Spleen (tissue), 11 donors: ENCODE data around the gene PHACTR1. TPM values are rescaled to one million over a fixed set of nuclear protein-coding genes. Genes with fewer than 3 reads are reported as not detected.

Source experiments
- DNase-seq: peaks from one replicate; pipeline ENCODE4 v3.0.0-alpha.2; 2020
- H3K27ac ChIP-seq, 8 donors: fragments of 200-600 bp; sonication (generic) in 7 of 8; 1 replicate in 4 of 8; 2 replicates in 4 of 8; pipeline versions ENCODE4 v1.5.0 to v1.8.0; 2016 to 2021; ENCODE audit warnings: inconsistent platforms in 4 of 8, mild to moderate bottlenecking in 4 of 8, moderate library complexity in 1 of 8
- H3K27me3 ChIP-seq, 7 donors: fragments of 200-600 bp; sonication (generic) in 6 of 7; replicated peaks in 1 of 7; 1 replicate in 4 of 7; 2 replicates in 3 of 7; pipeline versions ENCODE4 v1.5.0 to v1.8.0; 2016 to 2021; ENCODE audit warnings: inconsistent platforms in 3 of 7, mild to moderate bottlenecking in 1 of 7
- H3K36me3 ChIP-seq, 6 donors: fragments of 200-600 bp; sonication (generic) in 5 of 6; 1 replicate in 4 of 6; 2 replicates in 2 of 6; pipeline versions ENCODE4 v1.5.0 to v1.8.0; 2016 to 2021; ENCODE audit warnings: inconsistent platforms in 2 of 6
- H3K4me1 ChIP-seq, 6 donors: fragments of 200-600 bp; sonication (generic) in 5 of 6; 1 replicate in 3 of 6; 2 replicates in 3 of 6; pipeline versions ENCODE4 v1.5.0 to v1.8.0; 2016 to 2021; ENCODE audit warnings: inconsistent platforms in 3 of 6
- H3K4me3 ChIP-seq, 8 donors: fragments of 200-600 bp; sonication (generic) in 7 of 8; 1 replicate in 4 of 8; 2 replicates in 4 of 8; pipeline versions ENCODE4 v1.5.0 to v1.8.0; 2016 to 2021; ENCODE audit warnings: inconsistent platforms in 4 of 8, mild to moderate bottlenecking in 4 of 8, moderate library complexity in 2 of 8
- H3K9me3 ChIP-seq, 8 donors: fragments of 200-600 bp; sonication (generic) in 7 of 8; 1 replicate in 4 of 8; 2 replicates in 4 of 8; pipeline versions ENCODE4 v1.5.0 to v1.8.0; 2016 to 2021; ENCODE audit warnings: inconsistent platforms in 4 of 8
- CTCF ChIP-seq, 11 experiments: fragments of 200-600 bp in 7 of 11; fragments of 450-650 bp in 4 of 11; sonication (generic) in 4 of 11; IDR thresholded peaks in 8 of 11; conservative IDR thresholded peaks in 3 of 11; 1 replicate in 7 of 11; 2 replicates in 4 of 11; pipeline versions ENCODE4 v1.4.0 to v1.8.0; 2016 to 2021; ENCODE audit warnings: antibody characterized with exemption in 11 of 11, inconsistent platforms in 4 of 11, mild to moderate bottlenecking in 1 of 11
- POLR2A ChIP-seq, 3 donors: fragments of 450-650 bp; IDR thresholded peaks; one replicate each; pipeline ENCODE4 v1.5.1; 2017; ENCODE audit warnings: antibody characterized with exemption in 3 of 3, mild to moderate bottlenecking in 1 of 3
- POLR2AphosphoS5 ChIP-seq, 3 donors: sonication (generic); formaldehyde crosslinking; IDR thresholded peaks; one replicate each; pipeline ENCODE4 v1.5.1; 2017; ENCODE audit warnings: antibody characterized with exemption in 3 of 3
- WGBS, 5 donors: extraction: QIAGEN DNeasy Blood & Tissue Kit in 3 of 5; methylation state at CpG; one replicate each; pipeline versions ENCODE4 v1.1.5 to v1.1.7; 2013 to 2018; 5-methylcytosine and 5-hydroxymethylcytosine counted together
- intact Hi-C: fragments of 100-400 bp; cut with DNase I; formaldehyde crosslinking; loops from one replicate; pipeline ENCODE4 v1.15.0; 2023; ENCODE audit warnings: low total_unique reads
- polyA plus RNA-seq, 3 donors: library from polyadenylated mRNA; stranded (reverse); fragments of 200-250 nt; gene quantifications; one replicate each; pipeline ENCODE4 v1.2.1, GENCODE V29; 2013
- total RNA-seq, 7 donors: library from RNA; depleted of rRNA in 3 of 7; stranded (reverse); fragments of >200 nt in 3 of 7; fragmentation: NEBNext Ultra II Directional in 4 of 7; extraction: Animal tissue kit (Norgen Biotek cat#: 25700) in 4 of 7; gene quantifications; one replicate each; pipeline versions ENCODE4 v1.1.0 to v1.2.1, GENCODE V29; 2016 to 2021
- donor health status: healthy with polysubstance abuse.
- donor health status: DM: no; HTN: no; CAD: no; lungs with moderate emphysema.
- donor health status: DM: no; HTN: no; CAD: no.
- donor health status: Bipolar disorder and iron deficiency.
- donor health status: healthy.
- donor health status: DM: no; HTN: no; CAD: no.
- donor health status: DM: yes; HTN: yes; CAD: no.

Gene PHACTR1
- total and polyA plus RNA-seq, 10 donors = 8.5 to 45.3 (median 30.8) TPM

GRCh38 chr6:13005994-13006393 lies 289.4 kb downstream of the PHACTR1 start:
- intact Hi-C loops = no loop called here
- H3K27ac ChIP-seq = no peak overlapping the region
- 93 to 99% (median 94%) methylated on average over 5 of the region's 5 CpGs for WGBS, 5 donors
- H3K4me3 ChIP-seq = no peak overlapping the region
- H3K9me3 ChIP-seq = no peaks in the 10 kb centered on the region
- TF ChIP-seq POLR2A (IDR thresholded peaks at IDR 0.05) (no peak), CTCF (IDR thresholded peaks at IDR 0.05 in 8 of 11, conservative IDR thresholded peaks at IDR 0.05 in 3 of 11) (no peak), POLR2AphosphoS5 (IDR thresholded peaks at IDR 0.05) (no peak)
- DNase-seq = no peak
- peaks cover 0 to 6% (median 0%) of the 10 kb centered on the region in 7 donors for H3K27me3 ChIP-seq
- H3K36me3 ChIP-seq = no peaks in the 10 kb centered on the region
- no peaks in the 10 kb centered on the region for H3K4me1 ChIP-seq

- Histone ChIP-seq H3K36me3 (no peaks in the 10 kb centered on the region), H3K27me3 (peaks cover 0 to 11% (median 0%) of the 10 kb centered on the region in 7 donors), H3K9me3 (no peaks in the 10 kb centered on the region), H3K4me1 (peaks cover 0 to 3% (median 0%) of the 10 kb centered on the region in 6 donors), H3K27ac (no peak overlapping the region), H3K4me3 (no peak overlapping the region)
- DNase-seq = no peak
- TF ChIP-seq POLR2AphosphoS5 (IDR thresholded peaks at IDR 0.05) (no peak), CTCF (IDR thresholded peaks at IDR 0.05 in 8 of 11, conservative IDR thresholded peaks at IDR 0.05 in 3 of 11) (no peak), POLR2A (IDR thresholded peaks at IDR 0.05) (no peak)
- intact Hi-C loops = no loop called here
- 77 to 90% (median 85%) methylated on average over 4 of the region's 4 CpGs for WGBS, 5 donors
These were observed 290.2 kb downstream of the PHACTR1 start for GRCh38 chr6:13006578-13007300.

- Histone ChIP-seq H3K4me1 (peaks cover 0 to 13% (median 7%) of the 10 kb centered on the region in 6 donors), H3K27me3 (peaks cover 0 to 21% (median 3%) of the 10 kb centered on the region in 7 donors), H3K9me3 (no peaks in the 10 kb centered on the region), H3K27ac (no peak overlapping the region), H3K36me3 (no peaks in the 10 kb centered on the region), H3K4me3 (no peak overlapping the region)
- intact Hi-C loops = no loop called here
- 83 to 97% (median 89%) methylated on average over 1 of the region's 1 CpG for WGBS, 5 donors
- no peak for TF ChIP-seq POLR2AphosphoS5 (IDR thresholded peaks at IDR 0.05)
- TF ChIP-seq POLR2A (IDR thresholded peaks at IDR 0.05) = no peak
- no peak for DNase-seq
These were observed 291.2 kb downstream of the PHACTR1 start for GRCh38 chr6:13007744-13008143.

- no peak for TF ChIP-seq CTCF (IDR thresholded peaks at IDR 0.05 in 8 of 11, conservative IDR thresholded peaks at IDR 0.05 in 3 of 11)
- no peak for TF ChIP-seq POLR2AphosphoS5 (IDR thresholded peaks at IDR 0.05)
- TF ChIP-seq POLR2A (IDR thresholded peaks at IDR 0.05) = no peak
- Histone ChIP-seq H3K4me1 (peaks cover 0 to 24% (median 18%) of the 10 kb centered on the region in 6 donors), H3K4me3 (no peak overlapping the region), H3K27ac (no peak overlapping the region), H3K36me3 (no peaks in the 10 kb centered on the region), H3K9me3 (no peaks in the 10 kb centered on the region), H3K27me3 (peaks cover 0 to 34% (median 5%) of the 10 kb centered on the region in 7 donors)
- intact Hi-C loops = no loop called here
- DNase-seq = no peak
- 86 to 96% (median 89%) methylated on average over 3 of the region's 3 CpGs for WGBS, 5 donors
These were observed 292.5 kb downstream of the PHACTR1 start for GRCh38 chr6:13009031-13009430.
